Superior temporal gyrus (tissue), 1 donor: Measurements from ENCODE around the gene SUSD2.

ENCODE experiments used
- DNase-seq: peaks from one replicate; pipeline ENCODE4 v3.0.0-alpha.2; 2016; ENCODE audit errors: extremely low spot score

SUSD2 gene

DNA sequence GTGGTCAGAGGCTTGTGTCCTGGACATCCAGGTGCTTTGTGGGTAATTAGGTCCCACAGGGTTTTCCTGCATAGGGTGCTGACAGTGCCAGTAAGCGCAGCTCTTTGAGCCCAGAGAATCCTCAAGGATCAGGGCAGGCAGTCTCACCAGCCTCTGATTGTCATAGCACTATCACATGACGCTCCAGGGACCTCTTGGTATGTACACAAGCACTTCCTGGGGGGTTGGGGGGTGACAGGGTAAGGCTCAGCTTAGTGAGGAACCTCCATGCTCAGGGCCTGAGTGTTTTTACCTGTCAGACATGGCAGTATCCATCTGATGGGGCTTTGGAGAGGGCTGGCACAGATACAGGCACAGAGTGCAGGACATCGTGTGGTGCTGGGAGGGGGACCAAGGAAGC, 27.9 kb upstream of the SUSD2 start:
- DNase-seq, result no peak

DNA sequence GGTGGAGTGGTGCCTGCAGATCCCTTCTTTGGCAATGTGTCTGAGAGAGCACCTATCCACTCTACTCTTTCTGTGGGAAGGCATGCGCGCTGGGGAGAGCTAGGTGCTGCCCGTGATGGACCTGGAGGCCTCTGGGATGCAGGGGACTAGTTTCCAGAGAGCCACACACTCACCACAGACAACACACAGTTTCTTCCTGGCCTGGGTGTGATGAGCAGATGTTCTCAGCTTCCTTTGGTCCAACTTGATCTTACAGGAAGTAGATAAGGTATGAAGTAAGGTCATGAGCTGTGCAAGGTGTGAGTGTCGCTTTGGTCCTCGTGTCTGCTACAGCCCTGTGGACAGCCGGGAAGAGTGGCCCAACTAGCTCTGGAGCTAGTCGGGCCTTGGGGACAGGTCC, 27.3 kb upstream of the SUSD2 start:
- DNase-seq, result no peak

DNA sequence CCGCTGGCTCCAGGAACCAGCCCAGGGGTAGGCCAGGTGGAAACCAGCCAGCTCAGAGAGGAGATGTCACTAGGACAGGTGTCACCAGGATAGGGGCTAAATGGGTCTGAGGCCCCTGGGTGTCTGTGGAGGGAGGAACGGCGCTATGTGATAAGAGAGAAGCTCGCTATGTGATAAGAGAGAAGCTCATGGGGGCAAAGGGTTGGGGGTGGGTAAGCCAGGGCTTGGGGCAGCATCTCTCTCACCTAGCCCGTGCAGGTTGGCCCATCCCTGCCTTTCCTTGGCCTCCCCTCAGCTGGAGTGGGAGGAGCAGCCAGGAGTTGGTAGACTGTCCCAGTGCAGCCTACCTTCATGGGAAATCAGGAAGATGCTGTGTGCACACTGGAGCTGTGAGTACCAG, 26.5 kb upstream of the SUSD2 start:
- no peak for DNase-seq

DNA sequence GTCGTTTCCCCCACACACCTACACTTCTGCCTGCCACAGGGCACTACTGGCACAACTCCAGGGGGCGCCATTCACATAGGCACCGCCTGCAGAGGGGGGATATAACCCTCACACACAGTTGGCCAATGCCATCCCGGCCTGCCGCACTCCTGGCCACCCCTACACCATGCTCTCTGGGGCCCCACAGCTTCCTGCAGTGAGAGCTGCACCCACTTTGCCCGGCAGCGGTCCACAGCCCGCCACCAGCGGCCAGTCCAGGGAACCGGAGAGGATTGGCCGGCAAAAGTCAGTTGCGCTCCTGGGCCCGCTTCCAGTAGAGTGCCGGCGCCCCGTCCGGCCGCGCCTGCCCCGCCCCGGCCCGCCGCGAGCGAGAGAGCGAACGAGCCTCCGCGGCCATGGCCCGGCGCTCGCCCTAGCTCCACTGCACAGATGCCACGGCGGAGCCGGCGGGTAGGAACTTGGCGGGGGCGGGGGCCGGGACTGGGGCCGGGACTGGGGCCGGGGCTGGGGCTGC, 25.6 kb upstream of the SUSD2 start:
- DNase-seq, result no peak

DNA sequence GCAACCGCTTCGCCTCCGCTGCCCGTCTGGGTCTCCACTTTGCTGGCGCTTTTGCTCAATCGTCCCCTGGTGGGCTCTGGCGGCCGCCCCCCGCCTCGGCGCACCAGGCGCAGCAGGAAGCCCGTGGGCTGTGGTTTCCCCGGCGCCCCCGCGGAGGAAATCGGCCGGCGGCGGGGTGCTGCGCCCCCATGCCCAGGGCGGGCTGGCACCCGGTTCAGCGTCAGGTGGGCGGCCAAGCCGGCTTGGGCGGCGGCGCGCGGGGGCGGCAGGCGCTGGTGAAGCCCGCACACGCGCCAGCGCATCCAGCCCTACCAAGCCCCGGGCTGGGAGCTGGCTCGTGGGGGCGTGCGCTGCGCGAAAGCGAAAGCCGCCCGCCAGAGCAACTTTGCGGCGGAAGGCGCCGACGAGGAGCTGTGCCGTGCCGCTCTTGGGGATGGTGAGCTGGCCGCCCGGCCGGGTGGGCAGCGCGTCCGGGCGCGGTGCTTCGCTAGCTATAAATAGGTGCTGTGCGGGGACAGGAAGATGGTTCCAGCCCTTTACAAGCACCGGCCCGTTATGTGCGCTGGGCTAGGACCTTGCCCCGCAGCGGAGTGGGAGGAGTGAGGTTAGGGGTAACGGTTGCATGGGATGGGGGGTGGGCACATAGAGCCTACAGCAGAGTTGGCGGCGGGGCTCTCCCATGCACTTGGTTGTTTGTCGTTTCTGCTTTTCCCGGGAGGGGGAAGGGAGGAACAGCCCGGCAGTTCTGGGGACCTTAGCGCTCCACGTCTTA, 25.0 kb upstream of the SUSD2 start:
- no peak for DNase-seq

DNA sequence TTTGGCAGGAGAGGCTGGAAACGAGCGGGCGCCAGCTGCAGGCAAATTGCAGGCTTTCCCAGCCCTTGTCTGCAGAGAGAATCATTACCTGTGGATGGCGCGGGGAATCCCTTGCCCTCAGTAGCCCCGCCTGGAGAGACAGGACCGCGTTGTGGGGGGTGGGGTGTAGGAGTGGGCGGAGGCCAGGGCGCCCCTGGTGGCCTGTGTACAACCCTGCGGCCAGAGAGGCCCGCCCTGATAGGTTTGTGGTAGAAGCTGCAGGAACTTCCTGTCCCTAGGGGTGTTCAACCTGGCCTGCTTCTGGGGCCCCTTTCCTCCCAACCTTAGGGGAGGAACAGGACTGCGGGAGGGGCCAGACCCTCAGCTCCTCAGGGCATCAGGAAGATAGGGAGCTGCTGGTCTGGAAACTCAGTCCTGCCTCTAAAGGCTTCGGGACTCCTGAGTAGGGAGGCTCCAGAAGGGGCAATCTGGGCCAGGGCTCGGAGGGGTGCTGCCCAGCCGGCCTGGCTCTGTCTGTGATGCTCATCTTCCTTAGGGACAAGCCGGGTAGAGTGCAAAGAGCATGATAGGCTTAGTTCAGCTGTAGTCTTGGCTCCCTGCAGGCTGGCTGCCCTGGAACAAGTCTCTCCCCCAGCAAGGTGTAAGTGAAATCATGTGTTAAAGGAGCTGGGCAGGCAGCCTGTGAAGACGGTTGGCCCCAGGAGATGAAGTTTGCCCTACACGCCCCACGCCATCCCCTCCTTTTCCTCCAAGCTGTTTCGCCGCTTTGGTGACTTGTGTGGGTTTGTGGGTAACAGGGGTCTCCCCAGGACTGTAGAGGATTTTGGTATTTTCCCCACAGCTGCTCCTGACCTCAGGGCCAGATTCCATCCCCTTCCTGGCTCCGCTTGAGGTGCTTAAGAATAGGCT, 24.1 kb upstream of the SUSD2 start:
- DNase-seq, result peak; percentile 51

DNA sequence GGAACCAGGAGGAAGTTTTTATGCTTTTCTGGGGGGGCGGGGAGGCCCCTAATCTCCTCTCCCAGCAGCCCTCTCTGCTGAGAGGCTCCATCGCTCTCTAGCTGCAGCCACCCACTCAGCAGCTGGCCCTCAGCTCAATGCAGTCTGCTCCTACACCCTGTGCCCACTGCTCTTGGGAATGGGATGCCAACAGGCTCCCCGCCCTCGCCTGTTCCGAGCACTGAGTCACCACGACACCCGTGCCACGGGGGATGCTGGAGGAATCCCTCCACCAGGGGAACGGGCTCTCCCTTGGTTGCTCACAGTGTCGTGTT, 23.5 kb upstream of the SUSD2 start:
- peak; percentile 70 for DNase-seq

DNA sequence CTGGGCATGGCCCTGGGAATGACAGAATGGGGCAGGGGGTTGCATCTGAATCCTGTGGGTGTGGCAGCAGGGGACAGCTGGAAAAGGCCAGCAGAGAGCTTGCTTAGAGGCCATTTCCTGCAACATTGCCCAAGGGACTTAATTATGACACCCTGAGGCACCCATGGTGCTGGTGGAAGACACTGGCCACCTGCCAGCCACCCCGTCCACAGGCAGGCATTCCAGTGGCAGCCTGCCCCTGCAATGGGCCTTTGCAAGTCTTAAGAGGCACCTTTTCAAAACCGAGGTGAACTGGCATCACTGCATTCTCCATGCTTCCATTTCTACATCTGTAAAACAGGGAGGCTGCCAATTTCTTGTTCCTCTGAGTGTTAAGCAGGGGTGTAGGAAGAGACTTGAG, 21.6 kb upstream of the SUSD2 start:
- no peak for DNase-seq

DNA sequence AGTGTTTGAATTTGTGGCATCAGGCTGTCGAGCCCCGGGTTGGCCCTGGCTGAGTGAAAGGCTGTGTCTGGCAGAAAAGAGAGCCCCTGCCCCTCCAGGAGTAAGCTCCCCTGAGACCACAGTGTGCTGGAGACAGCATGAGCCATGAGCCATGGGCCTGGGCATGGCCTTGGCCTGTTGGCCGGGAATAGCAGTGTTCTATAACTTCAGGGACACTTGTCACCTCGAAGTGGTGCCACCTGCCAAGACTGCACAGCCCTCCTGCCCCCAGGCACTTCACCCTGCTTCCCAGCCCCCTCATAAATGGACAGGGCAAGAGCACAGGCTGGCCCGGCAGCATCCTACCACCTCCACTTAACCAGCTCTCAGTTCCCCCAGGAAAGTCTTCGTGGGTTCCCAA, 20.7 kb upstream of the SUSD2 start:
- no peak for DNase-seq

DNA sequence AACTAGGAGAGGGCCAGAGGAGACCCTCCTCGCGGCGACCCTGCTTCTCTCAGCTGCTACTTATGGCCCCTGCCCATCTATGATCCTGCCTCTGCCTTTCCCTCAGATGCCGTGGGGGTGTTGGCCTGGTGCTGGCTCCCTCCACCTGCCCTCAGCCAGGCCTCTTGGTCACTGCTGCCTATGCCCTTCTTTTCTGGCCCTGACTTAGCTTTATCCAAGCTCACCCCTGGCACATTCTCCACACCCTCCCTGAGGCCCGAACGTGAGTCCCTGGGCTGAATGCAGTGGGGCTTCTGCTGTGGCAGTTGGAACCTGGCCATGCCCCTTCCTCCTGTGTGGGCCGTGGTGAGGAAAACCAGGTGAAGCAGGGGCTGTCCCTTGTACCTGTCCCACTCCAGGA, 19.8 kb upstream of the SUSD2 start:
- no peak for DNase-seq

DNA sequence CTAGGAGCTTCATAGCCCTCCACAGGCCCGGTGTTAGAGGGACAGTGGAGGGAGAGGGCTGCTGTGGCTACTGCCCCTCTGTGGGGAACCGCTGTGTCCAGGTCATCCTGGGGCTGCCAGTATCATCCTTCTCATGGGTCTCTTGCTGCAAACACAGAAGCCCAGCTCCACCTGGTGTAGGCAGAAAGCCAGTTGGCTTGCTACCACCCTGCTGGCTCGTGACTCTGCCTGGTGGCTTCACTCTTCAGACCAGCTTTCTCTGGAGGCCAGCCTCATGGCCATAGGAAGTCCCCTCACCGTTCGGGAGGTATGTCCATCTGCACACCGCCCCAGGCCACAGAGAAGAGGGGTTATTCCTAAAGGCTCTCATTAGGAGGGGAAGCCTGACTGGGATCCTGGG, 19.4 kb upstream of the SUSD2 start:
- no peak for DNase-seq

DNA sequence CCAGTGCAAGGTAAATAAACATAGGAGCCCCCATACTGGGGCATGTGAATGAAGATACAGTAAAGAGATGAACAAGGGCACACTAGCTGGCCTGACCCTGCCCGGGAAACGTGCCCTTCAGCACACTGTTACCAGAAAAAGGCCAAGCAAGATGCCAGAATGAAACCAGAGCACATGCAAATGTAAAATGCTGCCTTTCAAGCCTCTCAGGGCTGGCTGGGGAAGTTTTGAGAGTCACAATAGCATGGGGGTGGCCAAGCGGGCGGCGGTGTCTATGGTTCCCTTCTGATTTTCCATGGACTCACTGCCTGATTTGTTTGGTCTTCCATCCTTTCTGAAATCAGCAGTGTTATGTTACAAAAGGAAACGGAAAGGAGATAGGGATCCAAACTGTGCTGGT, 18.9 kb upstream of the SUSD2 start:
- DNase-seq, result no peak

DNA sequence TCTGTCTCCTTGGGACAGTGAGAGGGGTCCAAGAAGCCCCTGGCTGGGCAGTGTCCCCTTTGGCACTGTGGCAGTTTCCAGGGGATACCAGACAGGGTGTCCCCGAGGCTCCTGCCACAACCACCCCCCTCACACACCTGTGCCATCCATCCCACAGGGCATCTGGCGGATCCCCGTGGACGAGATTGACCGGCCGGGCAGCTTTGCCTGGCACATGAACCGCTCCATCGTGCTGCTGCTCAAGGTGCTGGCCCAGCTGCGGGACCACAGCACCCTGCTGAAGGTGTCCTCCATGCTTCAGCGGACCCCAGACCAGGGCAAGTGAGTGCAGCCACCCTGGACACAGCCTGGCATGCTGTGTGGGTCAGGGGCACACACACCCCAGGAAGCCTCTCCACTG, 17.0 kb upstream of the SUSD2 start:
- no peak for DNase-seq

DNA sequence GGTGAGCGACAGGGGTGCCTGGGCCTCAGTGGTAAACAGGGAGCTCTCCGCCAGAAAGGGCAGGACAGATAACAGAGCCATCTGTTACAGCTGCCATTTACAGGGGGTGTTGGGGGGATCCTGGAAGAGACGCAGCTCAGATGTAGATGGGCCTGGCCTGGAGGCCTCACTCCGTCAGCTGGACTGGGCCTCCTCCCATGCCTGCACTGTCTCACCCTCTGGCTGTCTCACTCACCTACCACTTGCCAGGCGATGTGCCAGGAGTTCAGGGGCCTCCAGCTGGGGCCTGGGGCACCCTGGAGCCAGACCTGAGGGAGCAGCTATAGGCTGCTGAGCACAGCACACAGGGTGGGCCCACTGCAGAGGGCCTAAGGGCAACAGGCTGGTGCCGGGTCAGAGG, 16.3 kb upstream of the SUSD2 start:
- DNase-seq, result no peak

DNA sequence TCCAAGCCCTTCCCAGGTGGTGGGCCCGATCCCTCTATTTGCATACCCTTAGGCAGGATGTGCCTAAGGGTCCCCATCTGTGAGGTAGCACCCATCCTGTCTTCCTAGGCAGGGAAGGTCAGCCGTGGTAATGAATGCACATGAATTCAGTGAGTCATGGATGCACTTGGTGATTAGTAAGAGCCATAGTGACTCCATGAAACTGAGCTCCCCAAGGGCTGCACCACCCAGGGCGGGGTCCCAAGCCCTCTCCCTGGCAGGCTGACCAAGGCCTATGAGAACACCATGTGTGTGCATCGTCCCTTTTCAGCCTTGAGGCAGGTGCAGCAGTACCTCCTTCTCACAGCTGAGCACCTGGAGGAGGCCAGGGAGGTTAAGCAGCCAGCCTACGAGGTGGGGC, 15.6 kb upstream of the SUSD2 start:
- DNase-seq, result no peak

DNA sequence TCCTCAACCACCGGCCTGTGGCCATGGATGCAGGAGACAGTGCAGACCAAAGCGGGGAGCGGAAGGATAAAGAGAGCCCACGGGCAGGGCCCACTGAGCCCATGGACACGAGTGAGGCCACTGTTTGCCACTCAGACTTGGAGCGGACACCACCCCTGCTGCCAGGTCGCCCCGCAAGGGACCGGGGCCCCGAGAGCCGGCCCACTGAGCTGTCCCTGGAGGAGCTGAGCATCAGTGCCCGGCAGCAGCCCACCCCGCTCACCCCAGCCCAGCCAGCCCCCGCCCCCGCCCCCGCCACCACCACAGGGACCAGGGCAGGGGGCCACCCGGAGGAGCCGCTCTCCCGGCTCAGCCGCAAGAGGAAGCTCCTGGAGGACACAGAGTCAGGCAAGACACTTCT, 14.5 kb upstream of the SUSD2 start:
- DNase-seq, result no peak

DNA sequence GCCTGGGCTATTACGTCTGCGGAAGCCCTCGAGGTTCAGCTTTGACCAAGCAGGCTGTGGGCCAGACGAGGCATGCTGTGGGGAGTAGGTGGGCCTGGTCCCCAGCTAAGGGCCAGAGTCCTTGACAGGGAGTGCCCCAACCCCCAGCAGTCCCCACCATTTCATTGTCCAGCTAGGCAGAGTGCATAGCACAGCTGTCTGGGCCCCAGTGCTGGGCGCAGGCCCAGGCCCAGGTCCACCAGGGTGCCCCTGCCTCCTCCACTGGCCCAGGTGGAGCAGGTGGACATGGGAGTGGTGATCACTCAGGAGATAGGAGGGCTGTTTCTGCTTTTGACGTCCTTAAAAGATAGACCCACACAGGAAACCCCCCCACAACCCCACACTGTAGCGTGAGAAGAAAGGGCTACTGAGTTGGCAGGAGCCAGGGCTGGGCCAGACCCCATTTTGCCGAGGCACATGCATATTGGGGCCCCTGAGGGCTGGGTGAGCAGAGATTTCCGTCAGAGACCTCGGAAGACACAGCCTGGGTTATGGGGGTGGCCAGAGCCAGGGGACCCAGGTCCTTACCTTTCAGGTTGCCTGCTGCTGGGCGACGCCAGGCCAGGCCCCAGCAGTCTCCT, 11.7 kb upstream of the SUSD2 start:
- no peak for DNase-seq

DNA sequence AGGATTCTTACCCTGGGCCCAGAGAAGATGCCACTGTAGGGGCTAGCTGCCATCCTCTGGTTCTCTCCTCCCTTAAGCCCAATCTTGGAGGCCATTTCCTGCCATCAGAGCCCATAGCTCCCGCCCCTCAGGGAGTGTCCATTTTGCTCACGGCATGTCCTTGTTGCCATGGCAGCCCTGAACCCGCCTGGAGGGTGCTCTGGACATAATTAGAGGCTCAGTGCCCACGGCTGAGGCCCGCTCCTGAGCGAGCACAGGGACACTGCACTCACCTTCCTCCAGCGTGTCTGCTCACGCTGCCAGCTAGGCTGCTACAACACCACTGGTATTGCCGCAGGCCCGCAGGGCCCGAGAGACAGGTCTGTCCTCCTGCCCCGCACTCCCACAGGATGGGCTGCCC, 11.1 kb upstream of the SUSD2 start:
- DNase-seq, result no peak

DNA sequence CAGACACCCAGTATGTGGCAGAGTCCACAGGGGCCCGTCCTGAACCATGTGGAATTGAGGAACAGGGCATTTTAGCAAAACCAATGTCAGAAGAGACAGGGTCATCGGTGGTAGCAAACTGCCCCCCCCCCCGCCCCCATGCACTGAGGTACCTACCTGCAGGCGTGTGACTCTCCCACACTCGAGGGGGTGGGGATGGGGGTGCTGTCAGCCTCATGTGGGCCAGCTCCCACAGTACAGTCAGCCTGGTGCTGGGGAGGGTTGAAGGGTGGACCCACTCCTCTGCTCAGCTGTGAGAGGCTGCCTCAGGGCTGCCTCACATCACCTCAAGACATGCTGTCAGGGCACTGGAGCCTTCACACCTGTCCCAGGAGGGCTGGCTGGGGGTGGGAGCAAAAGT, 10.7 kb upstream of the SUSD2 start:
- DNase-seq, result no peak

DNA sequence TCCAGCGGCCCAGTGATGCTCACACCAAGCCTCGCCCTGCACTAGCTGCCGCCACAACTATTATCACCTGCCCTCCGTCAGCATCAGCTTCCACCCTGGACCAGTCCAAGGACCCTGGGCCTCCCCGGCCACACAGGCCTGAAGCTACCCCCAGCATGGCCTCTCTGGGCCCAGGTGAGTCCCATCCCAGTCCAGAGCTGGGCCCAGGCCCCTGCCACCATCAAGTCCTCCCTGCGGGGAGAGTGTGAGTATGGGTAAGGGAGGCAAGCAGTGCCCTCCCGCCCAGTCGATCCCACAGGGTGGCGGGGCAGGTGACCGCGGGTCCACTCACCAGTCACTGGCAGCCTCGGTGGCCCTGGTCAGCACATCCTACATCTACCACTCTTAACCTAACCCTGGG, 9.5 kb upstream of the SUSD2 start:
- DNase-seq, result no peak

DNA sequence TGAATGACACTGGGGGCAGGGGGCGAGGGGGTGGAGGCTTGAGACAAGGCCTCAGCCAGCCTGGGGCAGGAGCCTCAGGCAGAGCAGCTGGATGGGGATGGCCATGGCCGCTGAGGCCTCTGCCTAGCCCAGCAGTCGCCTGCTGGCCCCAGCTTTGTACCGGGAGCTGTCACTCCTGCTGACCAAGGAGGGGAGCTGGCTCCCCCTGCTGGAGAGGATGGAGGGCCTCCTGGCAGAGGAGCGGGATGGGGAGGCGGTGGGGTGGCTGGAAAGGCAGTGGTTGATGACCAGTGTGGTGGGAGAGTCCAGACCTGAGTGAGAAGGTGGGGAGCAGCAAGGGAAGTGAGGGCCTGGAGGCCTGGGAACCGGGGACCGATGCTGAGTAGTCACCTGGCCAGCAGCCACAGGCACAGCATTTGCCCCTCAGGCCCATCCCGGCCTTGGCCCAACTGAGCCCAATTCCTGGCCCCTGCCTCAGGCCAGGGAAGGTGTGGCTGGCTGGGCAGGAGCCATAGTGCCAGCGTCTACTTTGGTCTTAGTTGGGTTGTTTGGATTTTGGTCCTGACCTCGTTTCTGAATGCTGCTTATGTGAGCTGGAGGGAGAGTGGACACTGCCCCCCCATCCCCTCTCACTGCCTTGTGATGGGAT, 6.0 kb upstream of the SUSD2 start:
- peak; percentile 72 for DNase-seq

DNA sequence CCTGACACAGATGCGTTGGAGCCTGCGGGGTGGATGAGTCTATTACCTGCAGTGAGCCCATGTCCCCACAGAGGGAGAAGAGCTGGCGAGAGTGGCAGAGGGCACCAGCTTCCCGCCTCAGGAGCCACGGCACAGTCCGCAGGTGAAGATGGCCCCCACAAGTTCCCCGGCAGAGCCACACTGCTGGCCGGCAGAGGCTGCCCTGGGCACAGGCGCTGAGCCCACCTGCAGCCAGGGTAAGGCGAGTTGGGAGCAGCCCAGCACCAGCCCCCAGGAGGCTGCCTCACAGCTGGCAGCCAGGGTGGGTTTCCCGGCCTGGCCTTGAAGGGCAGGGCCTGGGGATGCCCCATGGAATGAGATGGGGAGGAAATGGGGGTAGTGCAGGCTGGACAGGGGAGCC, 5.2 kb upstream of the SUSD2 start:
- DNase-seq, result no peak
